ENCODE measurements around the gene RTKN. TPM values are rescaled to one million over a fixed set of nuclear protein-coding genes. Genes with fewer than 3 reads are reported as not detected.
"Not testable (repeated sequence)": the region's sequence is repeated elsewhere in the genome, so short reads cannot be mapped to it uniquely, and the experiment has no call there.

The RTKN gene
- total RNA-seq, 2 donors from 2014 or later: 10.6 to 16.8 TPM

GRCh38 chr2:74462786-74463105 lies 21.0 kb upstream of the RTKN start:
- intact Hi-C loops (cut with DNase I): no loop called here
- no peak for DNase-seq (ENCODE audit: low spot score)

GRCh38 chr2:74462054-74462785 lies 20.5 kb upstream of the RTKN start:
- peak; percentile 71 for DNase-seq (ENCODE audit: low spot score)
- intact Hi-C loops (cut with DNase I): no loop called here

DNA sequence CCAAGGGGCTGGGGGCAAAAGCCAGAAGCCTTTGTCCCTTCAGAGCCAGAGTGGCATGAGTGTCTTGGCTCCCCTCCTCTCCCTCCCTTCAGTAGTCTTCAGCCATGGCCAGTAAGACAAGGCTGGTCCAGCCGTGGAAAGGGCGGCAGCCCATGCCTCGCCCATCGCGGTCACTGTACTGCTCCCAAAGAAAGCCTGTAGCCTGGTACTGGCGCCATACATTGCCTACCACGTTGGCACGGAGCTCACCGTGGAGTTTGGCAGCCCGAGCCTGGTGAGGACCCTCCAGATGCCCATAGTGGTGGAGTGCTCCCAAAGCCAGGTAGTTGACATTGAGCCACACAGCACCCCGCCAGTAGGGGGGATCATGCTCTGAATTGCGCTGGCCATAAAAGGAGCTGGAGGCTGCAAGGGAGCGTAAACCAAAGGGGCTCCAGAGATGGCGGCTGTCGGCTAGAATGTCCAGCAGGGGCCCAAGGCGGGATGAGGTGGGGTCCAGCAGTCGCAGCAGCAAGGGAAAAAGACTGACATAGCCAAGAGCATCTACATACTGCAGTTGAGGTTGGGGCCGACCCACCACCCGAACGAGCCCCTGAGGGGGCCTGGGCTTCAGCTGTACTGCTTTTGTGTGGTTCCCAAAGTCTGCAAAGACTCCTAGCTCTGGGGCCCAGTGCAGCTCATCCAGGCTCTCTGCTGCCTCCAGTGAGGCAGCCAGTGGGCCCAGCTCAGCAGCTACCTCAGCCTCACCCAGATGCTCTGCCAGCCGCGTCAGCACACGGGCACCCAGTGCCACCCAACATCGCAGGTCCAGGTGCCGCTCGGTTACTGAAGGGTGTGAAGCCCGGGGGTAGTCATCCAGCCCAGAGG lies 19.7 kb upstream of the RTKN start:
- intact Hi-C loops (cut with DNase I): no loop called here
- DNase-seq (ENCODE audit: low spot score): peak; percentile 78

- intact Hi-C loops (cut with DNase I): not testable (repeated sequence)
- peak; percentile 50 for DNase-seq (ENCODE audit: low spot score)
Measured at GRCh38 chr2:74460187-74460586, 18.4 kb upstream of the RTKN start.

- intact Hi-C loops (cut with DNase I): not testable (repeated sequence)
- peak; percentile 70 for DNase-seq (ENCODE audit: low spot score)
Measured at GRCh38 chr2:74459503-74460118, 17.9 kb upstream of the RTKN start.

- intact Hi-C loops (cut with DNase I): no loop called here
- peak; percentile 63 for DNase-seq (ENCODE audit: low spot score)
Measured at GRCh38 chr2:74458938-74459363, 17.2 kb upstream of the RTKN start.

DNA sequence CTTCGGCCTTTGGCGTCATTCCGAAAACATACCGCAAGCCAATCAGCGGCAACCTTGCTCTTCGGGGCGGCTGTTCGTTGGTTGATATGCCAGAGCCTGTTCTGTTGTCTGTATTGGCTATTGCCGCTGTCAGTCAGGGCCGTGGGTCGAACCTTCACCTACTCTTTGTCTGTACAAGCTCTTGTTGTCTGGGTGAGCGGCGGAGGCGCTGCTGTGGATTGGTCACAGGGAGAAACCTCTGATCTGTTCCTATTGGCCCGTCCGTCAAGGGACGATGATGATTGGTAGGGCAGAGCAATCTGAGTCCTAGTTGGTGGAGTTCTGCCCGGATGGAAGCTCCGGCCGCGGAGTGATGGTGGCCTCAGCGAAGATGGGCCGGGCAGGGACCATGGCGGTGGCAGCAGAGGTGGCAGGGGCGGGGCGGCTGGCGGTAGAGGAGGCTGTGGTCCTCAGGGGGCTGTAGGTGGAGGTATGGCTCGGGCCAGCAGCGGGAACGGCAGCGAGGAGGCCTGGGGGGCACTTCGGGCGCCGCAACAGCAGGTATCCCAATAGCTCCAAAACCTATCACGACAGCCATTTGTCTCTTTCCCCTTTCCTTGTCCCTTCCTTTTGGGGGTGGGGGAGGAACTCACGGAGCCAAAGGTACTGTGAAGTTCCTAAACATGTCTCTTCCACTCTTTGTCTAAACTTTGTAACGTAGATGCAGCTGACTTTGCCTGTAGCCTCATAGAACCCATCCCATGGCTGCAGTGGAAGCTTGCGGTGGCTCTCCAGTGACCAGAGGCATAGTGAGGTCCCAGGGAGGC lies 16.6 kb upstream of the RTKN start, which contains the start of gene WBP1:
Gene WBP1 (plus strand): TSS at position 307 of the 806 bp plus-strand sequence. CDS start 165 bp downstream, at position 472.
- intact Hi-C loops (cut with DNase I): no loop called here
- DNase-seq (ENCODE audit: low spot score): peak; percentile 100

GRCh38 chr2:74457549-74458131 lies 15.9 kb upstream of the RTKN start:
- intact Hi-C loops (cut with DNase I): no loop called here
- DNase-seq (ENCODE audit: low spot score): peak; percentile 90

GRCh38 chr2:74457129-74457548 lies 15.4 kb upstream of the RTKN start:
- intact Hi-C loops (cut with DNase I): no loop called here

GRCh38 chr2:74454654-74455511 lies 13.1 kb upstream of the RTKN start, which contains the start of gene INO80B:
Gene INO80B, plus strand, starts transcription at chr2:74455087. Its CDS starts 30 bp downstream, at chr2:74455117.
- DNase-seq (ENCODE audit: low spot score): peak; percentile 98
- intact Hi-C loops (cut with DNase I): no loop called here

More at GRCh38 chr2:74457129-74457548, 15.4 kb upstream of the RTKN start:
- DNase-seq (ENCODE audit: low spot score): no peak

DNA sequence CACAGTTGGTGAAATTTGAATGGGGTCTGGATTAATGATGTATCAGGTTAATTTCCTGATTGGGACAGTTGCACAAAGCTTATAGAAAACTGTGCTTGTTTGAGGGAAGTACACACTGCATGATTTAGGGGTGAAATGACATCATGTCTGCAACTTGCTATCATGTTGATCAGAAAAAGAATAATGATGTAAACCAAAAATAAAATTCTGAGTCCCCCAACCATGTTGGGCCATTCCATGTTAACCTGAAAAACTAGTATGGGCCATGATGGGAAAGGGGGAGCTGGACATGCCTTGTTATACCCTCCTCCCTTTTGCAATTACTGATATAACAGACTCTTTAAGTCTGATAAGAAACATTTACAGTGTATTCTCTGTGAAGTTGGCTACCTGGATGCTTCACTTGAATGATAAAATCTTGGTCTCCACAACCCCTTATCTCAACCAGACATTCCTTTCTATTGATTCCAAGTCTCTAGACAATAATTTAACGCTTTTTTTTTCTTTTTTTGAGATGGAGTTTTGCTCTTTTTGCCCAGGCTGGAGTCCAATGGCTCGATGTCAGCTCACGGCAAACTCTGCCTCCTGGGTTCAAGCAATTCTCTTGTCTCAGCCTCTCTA lies 8.9 kb upstream of the RTKN start:
- intact Hi-C loops (cut with DNase I): loop anchor here in 1 of 2 donors (1.0 kb wide), 1 partner anchor 21 kb away; no protein-coding TSS in a partner anchor
- DNase-seq (ENCODE audit: low spot score): no peak

DNA sequence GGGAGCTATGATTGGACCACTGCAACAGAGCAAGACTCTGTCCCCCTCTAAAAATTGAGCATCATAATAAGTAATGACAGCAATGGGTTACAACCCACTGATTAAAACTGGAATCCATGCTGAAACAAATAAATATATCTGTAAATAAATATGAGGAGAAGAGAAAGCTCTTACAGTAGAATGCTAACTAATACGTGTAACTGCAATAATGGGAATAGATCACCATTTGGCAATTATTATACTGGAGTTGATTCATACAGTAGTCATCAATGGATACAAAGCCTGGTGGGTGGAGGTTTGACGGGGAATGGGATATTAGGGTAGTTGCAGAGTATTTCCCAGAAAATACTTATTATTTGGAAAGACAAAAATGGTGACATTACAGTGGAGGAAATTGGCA lies 7.0 kb upstream of the RTKN start:
- intact Hi-C loops (cut with DNase I): no loop called here
- no peak for DNase-seq (ENCODE audit: low spot score)

GRCh38 chr2:74447230-74447999 lies 5.7 kb upstream of the RTKN start:
- intact Hi-C loops (cut with DNase I): no loop called here
- no peak for DNase-seq (ENCODE audit: low spot score)

- intact Hi-C loops (cut with DNase I): no loop called here
Measured at GRCh38 chr2:74444498-74445318, 3.0 kb upstream of the RTKN start.

DNA sequence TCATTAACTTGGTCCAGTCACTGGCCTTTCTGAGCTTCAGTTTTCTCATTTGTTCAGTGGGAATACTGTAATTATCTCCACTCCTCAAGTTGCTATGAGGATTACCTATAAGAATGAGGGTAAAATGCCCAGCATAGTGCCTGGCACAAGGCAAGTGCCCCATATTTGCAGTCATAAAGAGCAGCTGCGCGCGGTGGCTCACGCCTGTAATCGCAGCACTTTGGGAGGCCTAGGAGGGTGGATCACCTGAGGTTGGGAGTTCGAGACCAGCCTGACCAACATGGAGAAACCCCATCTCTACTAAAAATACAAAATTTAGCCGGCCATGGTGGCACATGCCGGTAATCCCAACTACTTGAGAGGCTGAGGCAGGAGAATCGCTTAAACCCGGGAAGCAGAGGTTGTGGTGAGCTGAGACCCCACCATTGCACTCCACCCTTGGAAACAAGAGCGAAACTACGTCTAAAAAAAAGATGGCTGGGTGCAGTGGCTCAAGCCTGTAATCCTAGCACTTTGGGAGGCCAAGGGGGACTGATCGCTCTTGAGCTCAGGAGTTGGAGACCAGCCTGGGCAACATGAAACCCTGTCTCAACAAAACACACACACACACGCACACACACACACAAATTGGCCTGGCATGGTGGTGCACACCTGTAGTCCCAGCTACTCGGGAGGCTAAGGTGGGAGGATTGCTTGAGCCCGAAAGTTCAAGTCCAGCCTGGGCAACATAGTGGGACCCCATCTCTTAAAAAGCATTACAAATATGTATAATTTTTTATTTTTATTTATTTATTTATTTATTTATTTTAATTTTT lies 953 bp upstream of the RTKN start:
- intact Hi-C loops (cut with DNase I); DNase-seq (ENCODE audit: low spot score): not testable (repeated sequence)

More at GRCh38 chr2:74444498-74445318, 3.0 kb upstream of the RTKN start:
- DNase-seq (ENCODE audit: low spot score): no peak

All from posterior vena cava (tissue), 2 donors.